GM19397 (cell line): ENCODE measurements around the gene ZEB2.

Experiments
- ATAC-seq: cut with Tn5 transposase; IDR thresholded peaks from one replicate; pipeline ENCODE4 v1.9.1; 2021; ENCODE audit warnings: mild to moderate bottlenecking, moderate library complexity; ENCODE audit not compliant: unreplicated experiment

Gene ZEB2

DNA sequence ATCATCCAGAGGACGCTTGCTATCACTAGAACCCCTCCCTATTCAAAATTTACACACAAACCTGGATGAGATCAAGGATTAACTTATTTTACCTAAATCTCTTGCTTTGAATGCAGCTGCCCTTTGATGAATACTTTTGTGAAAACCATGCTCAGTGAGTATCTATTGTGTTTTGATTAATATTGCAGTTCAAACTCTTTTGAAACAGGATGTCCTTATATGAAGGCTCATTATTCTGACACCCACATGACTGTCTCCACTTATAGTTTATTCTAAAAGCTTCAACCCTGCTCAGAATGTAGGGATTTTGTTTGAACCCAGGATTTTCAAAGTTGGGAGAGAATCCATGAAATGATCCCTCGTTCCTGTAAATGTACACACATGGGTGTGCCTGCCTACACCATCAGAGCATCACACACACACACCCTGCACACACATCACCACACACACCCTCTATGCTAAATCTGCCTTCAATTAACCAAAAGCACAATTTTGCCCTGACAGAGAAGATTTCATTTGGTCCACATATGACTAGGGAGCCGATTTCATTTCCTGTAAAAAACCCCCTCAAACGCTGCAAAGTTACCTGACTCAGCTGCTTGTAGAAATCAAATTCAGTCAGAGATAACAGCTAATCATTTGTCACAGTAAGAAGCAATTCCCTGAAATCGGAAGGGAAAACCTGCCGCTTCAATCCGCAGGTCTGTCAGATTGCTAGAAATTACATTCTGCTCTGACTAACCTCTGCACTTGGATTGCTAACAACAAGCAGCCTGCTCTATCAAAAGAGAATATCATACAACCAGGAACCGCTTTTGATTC, 65.2 kb downstream of the ZEB2 start:
- no peak for ATAC-seq

GRCh38 chr2:144453486-144454158, 66.3 kb downstream of the ZEB2 start:
- no peak for ATAC-seq

DNA sequence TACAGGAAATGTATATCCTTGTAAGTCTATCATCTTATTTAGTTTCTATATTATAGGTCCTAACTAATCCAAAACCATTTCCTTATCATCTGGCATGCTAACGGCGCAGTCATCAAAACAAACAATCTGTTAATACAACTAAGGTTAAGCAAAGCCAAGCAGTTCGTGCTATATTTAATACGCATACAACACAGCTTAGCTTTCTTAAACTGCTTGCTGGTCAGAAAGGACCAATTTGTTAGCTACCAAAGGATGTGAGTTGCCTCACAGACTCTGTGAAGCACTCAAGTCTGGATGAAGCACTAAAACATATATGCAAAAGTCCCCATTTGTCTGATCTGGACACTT, 67.0 kb downstream of the ZEB2 start:
- no peak for ATAC-seq

GRCh38 chr2:144452169-144452988, 67.5 kb downstream of the ZEB2 start:
- no peak for ATAC-seq

DNA sequence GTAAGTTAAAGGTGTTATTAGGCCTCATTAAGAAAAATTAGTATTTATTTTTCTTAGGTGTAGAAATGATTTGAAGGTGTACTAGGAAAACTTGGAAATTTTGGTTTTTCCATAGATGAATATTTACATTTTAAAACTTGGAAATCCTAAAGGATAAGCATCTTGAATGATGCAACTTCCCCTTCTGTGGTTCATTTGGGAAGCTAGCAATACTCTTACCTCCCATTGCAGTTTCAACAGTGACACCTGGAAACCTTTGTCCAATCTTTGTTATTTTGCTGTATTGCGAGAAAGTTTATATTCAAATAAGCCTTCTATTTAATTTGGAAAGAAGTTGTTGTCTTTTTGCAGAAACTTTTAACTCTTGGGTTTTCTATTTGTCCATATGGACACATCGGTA, 68.5 kb downstream of the ZEB2 start:
- ATAC-seq, result no peak

DNA sequence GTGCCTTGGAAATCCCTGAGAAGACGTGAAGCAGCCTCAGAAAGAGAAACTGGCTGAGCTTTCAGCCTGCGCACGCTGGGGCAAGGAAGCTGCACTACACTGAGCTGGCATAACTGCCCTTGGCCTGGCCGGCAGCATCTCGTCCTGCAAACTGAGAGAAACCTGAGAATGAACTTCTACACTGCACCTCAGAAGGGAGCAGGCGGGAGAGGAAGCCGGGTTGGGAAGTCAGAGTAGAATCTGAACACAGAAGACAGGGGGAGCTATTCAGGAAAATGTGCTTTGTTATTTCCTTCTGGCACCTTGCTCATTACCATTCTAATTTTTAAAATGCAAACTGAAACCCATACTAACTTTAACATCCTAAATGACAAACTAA, 70.9 kb downstream of the ZEB2 start:
- ATAC-seq, result no peak

GRCh38 chr2:144448389-144449027, 71.4 kb downstream of the ZEB2 start:
- no peak for ATAC-seq

- no peak for ATAC-seq
Observed at GRCh38 chr2:144447535-144447934, 72.4 kb downstream of the ZEB2 start.

DNA sequence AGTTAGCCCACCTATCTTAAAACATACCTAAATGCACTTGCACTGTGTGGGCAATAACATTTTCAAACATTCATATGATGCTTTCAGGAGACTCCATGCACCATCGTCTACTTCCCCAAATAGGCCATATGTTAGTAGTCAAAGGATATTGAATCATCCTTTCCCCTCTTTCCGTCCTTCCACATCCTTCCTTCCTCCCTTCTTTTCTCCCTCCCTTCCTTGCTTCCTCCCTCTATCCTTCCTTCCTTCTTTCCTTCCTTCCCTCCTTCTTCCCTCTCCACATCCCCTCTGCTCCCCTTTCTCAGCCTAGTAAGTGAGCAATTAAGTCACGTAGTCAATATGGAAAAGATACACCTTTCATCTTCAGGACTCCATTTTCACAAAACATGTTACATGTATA, 73.8 kb downstream of the ZEB2 start:
- no peak for ATAC-seq

- ATAC-seq, result no peak
Observed at GRCh38 chr2:144445196-144445595, 74.7 kb downstream of the ZEB2 start.

- no peak for ATAC-seq
Observed at GRCh38 chr2:144443837-144444817, 75.8 kb downstream of the ZEB2 start.

- ATAC-seq, result no peak
Observed at GRCh38 chr2:144441711-144442141, 78.2 kb downstream of the ZEB2 start.

DNA sequence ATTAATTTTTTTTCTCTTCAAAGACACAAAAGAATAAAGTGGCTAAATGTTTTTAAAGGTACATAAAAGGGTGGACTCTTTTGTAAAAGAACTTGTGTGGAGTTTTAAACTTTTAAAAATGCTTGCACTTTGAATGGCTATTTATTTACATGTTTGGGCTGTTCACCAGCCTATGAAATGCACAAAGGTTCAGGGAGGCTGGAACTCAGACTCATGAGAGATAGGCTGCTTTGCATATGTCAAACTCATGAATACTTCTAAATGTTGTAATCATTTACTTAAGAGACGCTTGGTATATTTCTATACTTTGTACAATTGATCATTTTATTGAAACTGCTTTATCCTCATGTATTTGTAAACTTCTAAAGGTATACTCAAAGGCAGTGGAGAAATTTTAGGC, 79.9 kb downstream of the ZEB2 start:
- ATAC-seq, result no peak

DNA sequence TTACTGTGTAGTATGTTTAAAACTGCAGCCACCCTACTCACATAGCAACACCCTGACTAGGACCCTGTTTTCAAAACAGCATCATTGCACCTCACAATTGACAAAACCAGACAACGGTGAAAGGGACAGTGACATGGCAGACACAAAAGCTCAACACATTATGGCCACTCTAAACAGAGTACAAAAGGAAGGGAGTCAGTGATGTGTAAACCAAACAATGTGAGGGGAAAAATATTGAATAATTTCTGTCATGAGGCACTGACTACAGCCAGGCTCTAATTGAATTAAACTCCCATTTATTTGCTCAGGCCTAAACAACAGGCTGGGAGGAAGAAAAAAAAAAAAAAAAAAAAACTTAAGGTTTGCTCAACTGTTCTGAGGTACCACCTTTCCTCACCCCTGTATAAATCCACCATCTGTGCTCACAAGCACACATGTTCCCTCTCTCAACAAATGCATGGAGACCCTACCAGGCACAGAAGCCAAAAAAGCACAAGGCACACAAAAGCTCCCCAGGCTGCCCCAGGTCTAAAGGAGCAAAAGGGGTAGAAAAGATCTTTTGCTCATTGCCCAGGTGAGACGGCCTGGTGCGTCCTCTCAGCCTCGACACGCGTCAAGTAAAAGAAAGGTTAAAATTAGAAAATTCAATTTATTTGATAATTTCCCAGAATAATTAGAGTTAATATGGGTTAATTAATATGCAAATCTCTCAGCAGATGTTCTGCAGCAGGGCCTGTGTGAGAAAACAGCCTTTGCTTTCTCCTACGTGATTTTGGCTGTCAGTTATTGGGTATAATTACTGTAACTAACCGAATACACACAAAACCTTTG, 80.9 kb downstream of the ZEB2 start:
- ATAC-seq, result no peak

- ATAC-seq, result no peak
Observed at GRCh38 chr2:144437636-144438035, 82.3 kb downstream of the ZEB2 start.

DNA sequence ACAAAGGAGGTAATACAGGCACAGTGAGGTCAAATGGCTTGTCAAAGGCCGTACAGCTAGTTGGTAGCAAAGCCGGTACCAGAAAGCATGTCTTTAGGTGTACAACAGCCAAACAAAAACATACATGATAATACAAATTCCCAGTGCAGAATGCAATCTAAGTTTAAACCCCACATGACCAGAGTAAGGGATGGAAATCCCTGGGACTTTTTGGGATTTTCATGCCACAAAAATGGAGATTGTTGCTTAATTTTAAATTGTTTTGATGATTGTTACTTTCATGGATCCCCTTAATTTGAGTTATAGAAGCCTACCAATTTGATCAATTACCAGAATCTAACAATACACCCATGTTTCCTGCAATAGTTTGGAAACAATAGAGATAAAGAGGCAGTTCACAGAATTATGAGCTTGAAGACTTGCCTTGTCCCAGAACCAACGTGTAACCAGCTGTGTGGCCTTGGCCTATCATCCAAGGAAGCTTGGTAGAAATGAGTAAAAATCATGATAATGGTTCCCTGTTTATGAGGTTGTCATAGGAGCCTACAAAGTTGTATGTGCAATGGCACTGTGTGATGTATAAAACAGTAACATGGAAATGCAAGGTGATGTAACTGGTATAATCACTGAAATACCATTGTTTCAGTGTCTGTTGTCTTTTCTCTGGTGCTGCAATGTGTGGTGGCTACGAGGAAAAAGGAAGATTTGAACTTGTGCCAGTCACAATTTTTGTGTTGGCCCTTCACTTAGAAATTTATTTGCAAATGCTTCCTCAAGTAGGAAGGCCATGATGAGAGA, 85.3 kb downstream of the ZEB2 start:
- no peak for ATAC-seq

- no peak for ATAC-seq
Observed at GRCh38 chr2:144432921-144433320, 87.0 kb downstream of the ZEB2 start.

GRCh38 chr2:144431998-144432397, 87.9 kb downstream of the ZEB2 start:
- no peak for ATAC-seq
